ENCODE results near the gene YIPF1.
A peak's percentile ranks its signal among the peaks of the same experiment; 100 is the strongest.

Gene YIPF1

GRCh38 chr1:53899206-53899628 is 9.6 kb upstream of the YIPF1 start:
- no peak for TF ChIP-seq CTCF (IDR thresholded peaks at IDR 0.05; ENCODE audit: insufficient read depth, low read length, missing control alignments)
- CTCF ChIA-PET, result interaction anchor here (1.3 to 2.6 kb wide), 4 partner anchors 19 to 49 kb away, joined by 3 to 12 read pairs (median 6); partner anchors contain the start of genes IFT25 and LRRC42
- no peak overlapping the region for H3K4me3 ChIP-seq (ENCODE audit: low read depth, low read length)
- no peak for DNase-seq (ENCODE audit: low read depth, low spot score)
- POLR2A ChIA-PET, result no interaction called here

- ChIA-PET POLR2A (interaction anchor here (1.2 kb wide), 1 partner anchor 49 kb away, joined by 5 read pairs; the partner anchor contains the start of gene IFT25), CTCF (interaction anchor here (1.0 kb wide), 1 partner anchor 14 kb away, joined by 4 read pairs; no protein-coding TSS in a partner anchor)
- TF ChIP-seq CTCF (IDR thresholded peaks at IDR 0.05; ENCODE audit: insufficient read depth, low read length, missing control alignments), result no peak
- H3K4me3 ChIP-seq (ENCODE audit: low read depth, low read length), result no peak overlapping the region
- peak; percentile 58 for DNase-seq (ENCODE audit: low read depth, low spot score)
Measured at GRCh38 chr1:53896635-53897229, 7.1 kb upstream of the YIPF1 start.

GRCh38 chr1:53895421-53895820 is 5.8 kb upstream of the YIPF1 start:
- no peak for DNase-seq (ENCODE audit: low read depth, low spot score)
- CTCF ChIA-PET, result interaction anchor here (0.6 to 1.4 kb wide), 5 partner anchors 12 to 595 kb away, joined by 3 to 5 read pairs (median 3); no protein-coding TSS in a partner anchor
- no peak overlapping the region for H3K4me3 ChIP-seq (ENCODE audit: low read depth, low read length)
- TF ChIP-seq CTCF (IDR thresholded peaks at IDR 0.05; ENCODE audit: insufficient read depth, low read length, missing control alignments), result no peak
- POLR2A ChIA-PET, result no interaction called here

GRCh38 chr1:53894644-53895043 is 5.0 kb upstream of the YIPF1 start:
- CTCF ChIA-PET, result interaction anchor here (1.1 to 1.4 kb wide), 2 partner anchors 16 to 54 kb away, joined by 4 to 5 read pairs; no protein-coding TSS in a partner anchor
- no peak overlapping the region for H3K4me3 ChIP-seq (ENCODE audit: low read depth, low read length)
- POLR2A ChIA-PET, result no interaction called here
- no peak for DNase-seq (ENCODE audit: low read depth, low spot score)
- TF ChIP-seq CTCF (IDR thresholded peaks at IDR 0.05; ENCODE audit: insufficient read depth, low read length, missing control alignments), result no peak

GRCh38 chr1:53893999-53894636 is 4.5 kb upstream of the YIPF1 start, which contains the start of gene DIO1:
TSS of gene DIO1 (plus strand) at chr1:53894187. CDS start at chr1:53894211, 24 bp downstream.
- CTCF ChIA-PET, result interaction anchor here (1.1 to 1.4 kb wide), 2 partner anchors 15 to 55 kb away, joined by 4 read pairs; no protein-coding TSS in a partner anchor
- TF ChIP-seq CTCF (IDR thresholded peaks at IDR 0.05; ENCODE audit: insufficient read depth, low read length, missing control alignments), result no peak
- POLR2A ChIA-PET, result no interaction called here
- H3K4me3 ChIP-seq (ENCODE audit: low read depth, low read length), result no peak within 1 kb of the TSS
- no peak for DNase-seq (ENCODE audit: low read depth, low spot score)

GRCh38 chr1:53892911-53893310 is 3.3 kb upstream of the YIPF1 start:
- ChIA-PET POLR2A (no interaction called here), CTCF (interaction anchor here (0.6 to 1.4 kb wide), 5 partner anchors 14 to 72 kb away, joined by 3 to 4 read pairs (median 3); no protein-coding TSS in a partner anchor)
- TF ChIP-seq CTCF (IDR thresholded peaks at IDR 0.05; ENCODE audit: insufficient read depth, low read length, missing control alignments), result no peak
- no peak overlapping the region for H3K4me3 ChIP-seq (ENCODE audit: low read depth, low read length)
- no peak for DNase-seq (ENCODE audit: low read depth, low spot score)

Data from AG04449 (cell line).